NK-92 treated with Interleukin-12 subunit alpha and Interleukin-12 subunit beta, amount 100 ng/mL, for 24 hours (cell line): Measurements from ENCODE around the gene MBOAT7.
"Not testable (repeated sequence)": the region's sequence is repeated elsewhere in the genome, so short reads cannot be mapped to it uniquely, and the experiment has no call there.

Experiments
- DNase-seq: peaks from one replicate; lab custom pipeline; 2025; lab: John Stamatoyannopoulos, UW

MBOAT7 gene

DNA sequence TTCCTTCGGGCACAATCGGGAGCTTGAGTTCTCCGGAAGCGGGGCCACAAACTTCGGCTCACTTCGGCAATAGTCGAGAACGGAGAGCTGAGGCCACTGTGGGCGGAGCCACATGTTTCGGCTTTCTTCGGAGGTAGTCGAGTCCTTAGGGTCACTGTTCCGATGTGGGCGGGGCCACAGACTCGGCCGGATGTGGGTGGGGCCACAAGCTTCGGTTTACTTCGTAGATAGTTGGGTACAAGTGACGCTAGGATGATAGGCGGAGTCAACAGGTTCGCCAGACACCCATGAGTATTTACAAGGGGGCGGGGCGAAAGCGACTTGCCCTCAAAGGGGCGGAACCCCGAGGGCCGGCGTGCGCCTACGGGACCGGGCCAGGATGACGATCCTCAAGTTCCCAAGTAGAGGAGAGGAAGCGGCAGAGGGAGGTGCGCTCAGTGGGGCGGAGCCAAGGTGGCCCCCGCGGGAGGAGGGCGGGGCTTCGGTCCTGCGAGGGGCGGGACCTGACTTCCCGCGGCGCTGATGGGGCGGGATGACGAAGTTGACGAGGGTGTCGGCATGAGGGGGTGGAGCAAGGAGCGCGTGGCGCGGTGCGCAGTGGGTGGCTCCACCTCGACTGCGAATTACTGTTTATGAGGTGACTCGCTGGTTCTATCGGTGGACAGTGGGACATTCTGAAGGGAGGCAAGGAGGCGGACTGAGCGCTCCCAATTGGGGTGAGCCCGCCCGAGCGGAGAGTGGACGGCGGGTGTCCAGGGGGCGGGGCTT is 539 bp upstream of the MBOAT7 start:
- DNase-seq, result peak; percentile 100

DNA sequence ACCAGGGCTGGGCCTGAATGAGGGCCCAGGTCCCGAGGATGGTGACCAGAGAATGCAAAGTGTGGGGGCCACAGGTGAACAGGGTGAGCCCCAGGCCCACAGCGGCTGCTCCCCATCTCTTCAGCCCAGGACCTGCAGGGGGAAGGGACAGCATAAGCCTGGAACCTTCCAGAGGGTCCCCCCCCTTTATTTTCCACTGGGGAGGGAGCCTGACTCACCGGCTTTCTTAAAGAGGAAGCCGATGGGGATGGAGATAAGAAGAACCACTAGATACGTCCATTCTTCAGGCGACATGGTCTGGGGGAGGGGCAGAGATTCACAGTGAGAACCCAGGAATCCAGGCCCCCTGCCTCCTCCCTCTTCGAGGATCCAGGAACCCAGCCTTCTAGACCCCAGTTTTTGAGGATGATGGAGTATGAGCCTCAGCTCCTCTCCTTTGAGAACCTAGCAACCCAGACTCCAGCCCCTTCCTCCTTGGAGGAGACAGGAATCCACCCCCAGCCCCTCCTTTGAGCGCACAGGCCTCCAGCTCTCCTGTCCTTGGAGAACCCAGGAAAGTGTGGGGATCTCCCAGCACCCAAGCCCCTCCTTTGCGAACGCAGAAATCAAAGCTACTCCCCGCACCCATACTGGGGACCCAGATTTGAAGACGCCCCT is 1.0 kb downstream of the MBOAT7 start:
- no peak for DNase-seq

- no peak for DNase-seq
Observed at GRCh38 chr19:54186934-54187381, 2.4 kb downstream of the MBOAT7 start.

GRCh38 chr19:54186351-54186750 is 3.0 kb downstream of the MBOAT7 start:
- no peak for DNase-seq

DNA sequence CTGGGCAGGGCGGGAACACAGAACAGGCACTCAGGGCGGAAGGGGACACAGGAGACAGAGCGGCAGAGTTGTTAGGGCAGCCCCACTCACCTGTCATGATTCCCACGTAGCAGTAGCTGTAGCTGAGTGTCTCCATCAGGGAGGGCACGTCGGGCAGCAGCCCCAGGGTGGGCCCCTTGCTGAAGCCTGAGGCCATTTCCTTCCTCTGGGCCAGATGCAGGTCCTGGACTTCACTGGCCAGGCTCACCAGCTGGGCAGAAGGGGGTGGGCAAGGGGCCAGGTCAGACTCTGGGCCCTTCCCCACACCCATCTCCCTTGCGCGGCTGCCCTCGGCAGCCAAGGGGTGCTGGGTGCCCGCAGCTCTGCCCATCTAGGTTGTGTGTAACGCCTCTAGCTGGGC is 5.9 kb downstream of the MBOAT7 start:
- DNase-seq, result no peak

DNA sequence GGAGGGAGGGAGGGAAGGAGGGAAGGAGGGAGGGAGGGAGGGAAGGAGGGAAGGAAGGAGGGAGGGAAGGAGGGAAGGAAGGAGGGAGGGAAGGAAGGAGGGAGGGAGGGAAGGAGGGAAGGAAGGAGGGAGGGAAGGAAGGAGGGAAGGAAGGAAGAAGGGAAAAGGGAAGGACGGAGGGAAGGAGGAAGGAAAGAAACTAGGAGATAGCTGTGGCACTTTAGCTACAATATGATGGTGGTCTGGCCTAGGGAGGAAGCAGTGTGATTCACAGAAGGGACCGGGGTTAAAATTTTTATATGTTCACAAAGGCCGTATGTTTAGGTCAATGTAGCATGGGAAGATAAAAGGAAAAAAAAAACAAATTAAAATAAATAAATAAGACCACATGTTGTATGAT is 7.5 kb downstream of the MBOAT7 start:
- not testable (repeated sequence) for DNase-seq

DNA sequence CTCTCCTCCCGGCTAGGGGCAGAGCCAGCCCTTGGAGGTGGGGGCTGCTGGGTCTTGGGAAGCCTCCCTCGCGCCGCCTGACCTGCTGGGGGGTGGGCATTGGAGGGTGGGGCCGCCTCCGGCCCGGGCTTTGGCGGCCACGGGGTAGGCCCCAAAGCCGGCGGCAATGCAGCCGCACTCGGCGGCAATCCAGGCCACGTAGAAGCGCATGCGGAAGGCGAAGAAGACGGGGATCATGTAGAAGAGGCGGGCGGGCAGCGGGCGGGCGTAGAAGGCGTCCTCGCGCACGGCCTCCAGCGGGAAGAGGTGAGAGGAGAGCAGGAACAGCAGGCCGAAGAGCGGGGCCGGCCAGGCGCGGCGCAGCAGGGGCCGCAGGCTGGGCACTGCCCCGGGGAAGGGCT is 8.7 kb downstream of the MBOAT7 start:
- DNase-seq, result no peak

DNA sequence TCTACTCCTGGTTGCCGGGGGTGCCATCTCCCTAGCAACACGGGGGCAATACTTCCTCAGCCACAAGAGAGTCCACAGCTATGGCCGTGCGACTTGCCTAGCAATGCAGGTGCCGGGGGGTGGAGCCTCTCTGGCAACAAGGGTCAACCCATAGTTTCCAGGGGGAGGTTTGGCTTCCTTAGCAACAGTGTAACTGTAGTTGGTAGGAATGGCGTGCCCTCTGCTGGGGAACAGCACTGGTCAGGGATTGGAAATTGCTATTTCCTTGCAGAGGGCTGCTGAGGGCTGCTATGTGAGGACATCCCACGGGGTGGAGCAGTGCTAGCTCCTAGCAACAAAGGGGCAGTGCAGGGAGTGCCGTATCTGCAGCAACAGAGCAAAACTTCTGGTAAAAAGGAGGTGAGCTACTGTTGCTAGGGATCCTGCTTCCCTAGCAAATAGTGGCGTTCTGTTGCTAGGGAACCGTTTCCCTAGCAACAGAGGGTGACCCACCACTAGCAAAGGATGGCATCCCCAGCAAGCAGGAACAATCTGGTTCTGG is 9.4 kb downstream of the MBOAT7 start:
- no peak for DNase-seq

- no peak for DNase-seq
Observed at GRCh38 chr19:54179262-54179852, 10.0 kb downstream of the MBOAT7 start.

GRCh38 chr19:54178581-54179261 is 10.7 kb downstream of the MBOAT7 start:
- DNase-seq, result no peak

- no peak for DNase-seq
Observed at GRCh38 chr19:54173951-54174834, 15.2 kb downstream of the MBOAT7 start.

DNA sequence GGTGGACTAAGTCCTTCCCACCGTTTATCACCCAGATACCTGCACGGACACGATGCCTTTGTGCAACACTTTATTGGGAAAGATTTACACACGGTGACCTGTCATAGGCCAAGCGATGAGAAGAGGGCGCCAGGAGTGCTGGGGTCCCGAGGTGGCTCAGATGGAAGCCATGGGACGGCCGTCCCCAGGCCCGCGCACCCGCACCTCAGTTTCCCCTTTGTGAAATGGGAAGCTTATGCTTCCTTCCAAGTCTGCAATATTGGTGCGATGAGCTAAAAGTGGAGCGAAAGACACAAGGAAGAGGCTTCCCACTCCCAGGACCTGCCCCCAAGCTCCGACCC is 16.1 kb downstream of the MBOAT7 start:
- no peak for DNase-seq

GRCh38 chr19:54172471-54173358 is 16.7 kb downstream of the MBOAT7 start, which contains the start of gene TMC4:
Gene TMC4 (minus strand): TSS chr19:54173160. CDS start chr19:54173117, 43 bp downstream.
- no peak for DNase-seq

- not testable (repeated sequence) for DNase-seq
Observed at GRCh38 chr19:54171736-54172431, 17.5 kb downstream of the MBOAT7 start.

DNA sequence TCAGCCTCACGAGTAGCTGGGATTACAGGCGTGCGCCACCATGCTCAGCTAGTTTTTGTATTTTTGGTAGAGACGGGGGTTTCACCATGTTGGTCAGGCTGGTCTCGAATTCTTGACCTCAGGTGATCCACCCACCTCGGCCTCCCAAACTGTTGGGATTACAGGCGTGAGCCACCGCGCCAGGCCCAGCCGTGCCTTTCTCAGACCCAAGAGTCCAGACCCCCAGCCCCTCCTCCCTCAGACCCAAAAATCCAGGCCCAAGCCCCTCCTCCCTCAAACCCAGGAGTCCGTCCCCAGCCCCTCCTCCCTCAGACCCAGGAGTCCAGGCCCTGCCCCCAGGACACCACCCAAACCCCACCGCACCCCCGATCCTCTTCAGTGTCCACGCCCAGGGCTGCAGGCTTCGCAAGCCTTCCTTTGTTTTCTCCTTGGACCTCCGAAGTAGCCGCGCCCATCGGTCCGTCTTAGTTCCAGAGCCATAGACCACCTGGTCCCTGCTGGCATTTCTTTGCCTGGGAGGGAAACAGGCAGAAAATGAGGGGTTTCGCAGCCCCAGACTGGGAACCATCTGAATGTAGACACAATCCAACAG is 20.1 kb downstream of the MBOAT7 start:
- DNase-seq, result no peak

DNA sequence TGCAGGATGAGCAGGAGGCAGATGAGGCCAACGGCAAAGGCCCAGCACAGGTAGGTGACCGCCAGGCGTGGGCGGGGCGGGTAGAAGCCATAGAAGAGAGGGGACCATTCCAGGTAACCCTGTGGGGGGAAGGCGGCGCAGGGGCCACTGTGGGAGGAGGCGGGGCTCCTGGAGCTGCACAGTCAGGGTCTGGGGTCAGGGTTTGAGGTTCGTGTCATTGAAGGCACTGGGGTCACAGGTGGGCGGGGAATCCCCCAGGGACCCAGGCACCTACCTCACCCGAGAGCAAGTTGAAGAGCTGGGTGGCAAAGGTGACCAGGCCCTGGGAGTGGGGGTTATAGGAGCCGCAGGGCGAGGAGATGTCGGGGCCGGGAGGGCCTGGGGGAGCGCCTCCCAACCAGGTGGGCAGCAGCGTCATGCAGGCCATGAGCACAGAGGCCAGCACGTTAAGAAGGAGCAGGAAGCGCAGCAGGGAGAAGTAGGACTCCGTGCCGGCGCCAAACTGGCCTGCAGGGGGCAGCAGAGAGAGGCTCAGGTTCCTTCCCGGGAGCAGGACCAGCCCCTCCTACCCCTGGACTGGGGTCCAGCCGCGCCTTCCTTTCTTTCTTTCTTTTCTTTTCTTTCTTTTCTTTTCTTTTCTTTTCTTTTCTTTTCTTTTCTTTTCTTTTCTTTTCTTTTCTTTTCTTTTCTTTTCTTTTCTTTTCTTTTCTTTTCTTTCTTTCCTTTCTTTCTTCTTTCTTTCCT is 21.0 kb downstream of the MBOAT7 start:
- DNase-seq, result peak; percentile 69

DNA sequence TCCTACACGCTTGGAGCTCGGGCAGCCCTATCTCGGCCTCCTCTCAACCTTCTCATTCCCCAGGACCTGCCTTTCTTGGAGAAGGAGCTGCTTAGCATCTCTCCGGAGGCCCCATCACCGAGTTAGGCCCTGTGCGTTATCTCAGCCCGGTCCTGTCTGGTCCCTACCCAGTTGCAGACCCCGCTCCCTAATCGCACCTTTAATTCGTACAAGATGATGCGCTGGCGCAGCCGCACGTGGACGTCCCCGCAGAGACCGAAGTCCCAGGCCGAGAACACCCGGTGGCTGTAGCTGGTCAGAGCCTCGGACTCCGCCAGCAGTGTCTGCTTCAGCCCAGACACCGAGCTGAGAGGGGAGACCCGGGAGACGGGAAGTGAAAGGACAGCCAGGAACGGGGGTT is 24.2 kb downstream of the MBOAT7 start:
- no peak for DNase-seq

DNA sequence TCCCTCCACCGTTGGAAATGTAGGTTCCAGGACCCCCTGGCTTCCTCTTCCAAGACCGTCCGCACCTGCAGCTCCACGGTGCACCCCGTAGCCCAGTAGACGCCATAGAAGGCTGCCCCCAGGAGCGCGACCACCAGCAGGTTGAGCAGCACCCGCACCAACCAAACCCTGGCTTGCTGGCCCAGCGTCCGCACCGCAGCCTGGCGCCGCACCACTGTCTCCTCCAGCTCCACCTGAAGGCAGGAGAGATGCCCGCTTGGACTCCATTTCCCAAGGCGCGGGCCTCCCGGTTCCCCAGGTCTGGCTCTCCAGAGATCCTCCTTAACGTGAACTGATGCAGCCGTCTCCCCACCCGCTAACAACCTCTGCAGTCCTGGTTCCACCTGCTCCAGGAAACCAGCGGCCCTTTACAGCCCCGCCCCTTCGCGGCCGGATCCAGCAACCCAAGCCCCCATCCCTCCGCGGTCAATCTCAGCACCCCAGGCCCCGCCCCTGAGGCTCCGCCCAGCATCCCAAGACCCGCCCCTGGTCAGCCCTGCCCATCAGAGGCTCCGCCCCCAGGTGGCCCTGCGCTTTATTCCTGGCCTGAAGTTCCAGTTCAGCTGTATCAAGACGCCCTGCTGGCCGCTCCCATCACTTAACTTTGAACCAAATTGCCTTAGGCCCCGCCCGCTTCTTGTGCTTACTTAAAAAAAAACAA is 24.9 kb downstream of the MBOAT7 start:
- no peak for DNase-seq
